Heart left ventricle (tissue), 13 donors: ENCODE measurements around the gene ZNF586.

Experiments
- POLR2A ChIP-seq, 2 donors: fragments of 450-650 bp; IDR thresholded peaks; one replicate each; pipeline ENCODE4 v1.6.1; 2017; ENCODE audit warnings: antibody characterized with exemption in 2 of 2, mild to moderate bottlenecking in 2 of 2, moderate library complexity in 2 of 2
- TF ChIP-seq, protein P1 (sequence below), 12 donors: fragments of 200-600 bp; sonication (generic) in 4 of 12; IDR thresholded peaks; one replicate each; pipeline versions ENCODE4 v1.5.0 to v1.8.0; 2018 to 2022; ENCODE audit warnings: antibody characterized with exemption in 12 of 12, mild to moderate bottlenecking in 5 of 12
- donor health status: ischemic (EF 13 %, LVEDD 7.1; RV severe dilation, severe dysfunction).
- donor health status: DM: no; HTN: yes; CAD: no.
- donor health status: DM: no; HTN: no; CAD: no.
- donor health status: ischemic (EF 25% LVEDD 6.9; RV normal size, moderate dysfunction).
- donor health status: ischemic (EF 25% LVEDD 5.7; RV mildly dilated, moderate dysfunction).
- donor health status: ischemic (EF 35%, LVEDD 5.7; RV mildly dilated, moderate dysfunction).
- donor health status: nonischemic (EF 11% LVEDD 7.7; RV severe dilation, severe dysfunction).
- donor health status: DM: yes; HTN: yes; CAD: no.
- donor health status: PGD.
- donor health status: ischemic (EF 29% LVEDD 5.4; RV normal size, mild dysfunction).
- donor health status: nonischemic (EF 23%, LVEDD 6.1; RV moderate dilation, normal function).

DNA sequence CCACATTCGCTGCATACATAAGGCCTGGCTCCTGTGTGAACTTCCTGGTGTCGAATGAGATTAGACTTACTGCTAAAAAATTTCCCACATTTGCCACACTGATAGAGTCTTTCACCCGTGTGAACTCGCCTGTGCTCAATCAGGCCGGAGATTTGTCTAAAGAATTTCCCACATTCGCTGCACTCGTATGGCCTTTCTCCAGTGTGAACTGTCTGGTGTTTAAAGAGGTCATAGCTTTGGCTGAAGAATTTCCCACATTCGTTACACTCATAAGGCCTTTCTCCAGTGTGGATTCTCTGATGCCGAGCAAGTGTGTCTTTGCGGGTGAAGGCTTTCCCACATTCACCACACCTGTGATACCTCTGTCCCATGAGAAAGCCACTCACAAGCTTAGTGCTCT is 48.6 kb upstream of the ZNF586 start:
- no peak for TF ChIP-seq POLR2A (IDR thresholded peaks at IDR 0.05)
- TF ChIP-seq, protein P1, sequence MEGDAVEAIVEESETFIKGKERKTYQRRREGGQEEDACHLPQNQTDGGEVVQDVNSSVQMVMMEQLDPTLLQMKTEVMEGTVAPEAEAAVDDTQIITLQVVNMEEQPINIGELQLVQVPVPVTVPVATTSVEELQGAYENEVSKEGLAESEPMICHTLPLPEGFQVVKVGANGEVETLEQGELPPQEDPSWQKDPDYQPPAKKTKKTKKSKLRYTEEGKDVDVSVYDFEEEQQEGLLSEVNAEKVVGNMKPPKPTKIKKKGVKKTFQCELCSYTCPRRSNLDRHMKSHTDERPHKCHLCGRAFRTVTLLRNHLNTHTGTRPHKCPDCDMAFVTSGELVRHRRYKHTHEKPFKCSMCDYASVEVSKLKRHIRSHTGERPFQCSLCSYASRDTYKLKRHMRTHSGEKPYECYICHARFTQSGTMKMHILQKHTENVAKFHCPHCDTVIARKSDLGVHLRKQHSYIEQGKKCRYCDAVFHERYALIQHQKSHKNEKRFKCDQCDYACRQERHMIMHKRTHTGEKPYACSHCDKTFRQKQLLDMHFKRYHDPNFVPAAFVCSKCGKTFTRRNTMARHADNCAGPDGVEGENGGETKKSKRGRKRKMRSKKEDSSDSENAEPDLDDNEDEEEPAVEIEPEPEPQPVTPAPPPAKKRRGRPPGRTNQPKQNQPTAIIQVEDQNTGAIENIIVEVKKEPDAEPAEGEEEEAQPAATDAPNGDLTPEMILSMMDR (IDR thresholded peaks at IDR 0.05): no peak
